Right ventricle myocardium inferior (tissue), 1 donor: Measurements from ENCODE around the gene RABEP1. TPM values are rescaled to one million over a fixed set of nuclear protein-coding genes. Genes with fewer than 3 reads are reported as not detected.
"Not testable (repeated sequence)": the region's sequence is repeated elsewhere in the genome, so short reads cannot be mapped to it uniquely, and the experiment has no call there.

ENCODE experiments used
- ATAC-seq: fragments of 200-7000 bp; cut with Tn5 transposase; one replicate; pipeline ENCODE4 v1.9.1; 2020; ENCODE audit warnings: mild to moderate bottlenecking, moderate library complexity
- DNase-seq: peaks from one replicate; pipeline ENCODE4 v3.0.0; 2021; ENCODE audit errors: missing footprints
- intact Hi-C: fragments of 100-400 bp; cut with DNase I; formaldehyde crosslinking; loops from one replicate; pipeline ENCODE4 v1.11.0; 2022
- total RNA-seq: library from RNA; stranded (reverse); fragmentation: NEBNext Ultra II Directional; extraction: Animal tissue kit (Norgen Biotek cat#: 25700); gene quantifications from one replicate; pipeline ENCODE4 v1.2.1, GENCODE V29; 2021
- donor health status: DM: no; HTN: yes; CAD: no; lungs with severe emphysema.

The RABEP1 gene
- total RNA-seq, 1 donor from 2014 or later: 54.2 TPM

DNA sequence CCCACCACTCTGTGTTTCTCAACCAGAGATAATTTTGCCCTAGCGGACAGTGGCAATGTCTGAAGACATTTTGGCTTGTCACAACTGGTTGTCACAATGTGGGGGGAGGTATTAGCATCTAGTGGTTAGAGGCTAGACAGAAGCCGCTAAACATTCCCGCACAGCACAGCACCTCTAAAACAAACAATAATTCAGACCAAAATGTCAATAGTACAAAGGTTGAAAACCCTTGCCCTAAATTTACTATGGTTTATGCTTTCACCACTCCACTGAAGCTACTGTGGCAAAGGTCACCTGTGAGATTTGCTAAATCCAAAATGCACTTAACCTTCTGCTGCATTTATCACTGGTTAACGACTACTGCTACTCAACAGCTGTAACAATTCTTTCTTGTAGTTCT is 123.3 kb downstream of the RABEP1 start:
- no peak for DNase-seq
- intact Hi-C loops: loop anchor here (10.0 kb wide), 1 partner anchor 51 kb away; no protein-coding TSS in a partner anchor
- ATAC-seq: no peak

DNA sequence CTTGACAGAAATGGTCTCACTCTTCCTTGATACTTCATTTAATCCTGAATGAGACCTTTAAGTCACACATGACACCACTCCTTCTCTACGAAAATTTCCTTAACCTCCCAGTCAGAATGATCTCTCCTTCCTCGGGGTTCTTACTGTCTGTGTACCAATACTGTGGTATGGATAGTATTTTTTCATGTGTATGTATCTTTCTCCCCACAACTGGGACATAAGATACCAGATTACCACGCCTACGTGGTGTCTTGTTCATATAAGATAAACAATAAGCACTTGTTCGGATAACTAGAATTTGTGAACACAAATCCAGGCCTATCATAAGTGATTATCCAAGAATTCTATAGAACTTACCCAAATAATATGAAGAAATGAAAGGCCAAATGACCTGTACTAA is 126.1 kb downstream of the RABEP1 start:
- intact Hi-C loops: loop anchor here (10.0 kb wide), 1 partner anchor 53 kb away; no protein-coding TSS in a partner anchor
- ATAC-seq (no peak), DNase-seq (no peak)

DNA sequence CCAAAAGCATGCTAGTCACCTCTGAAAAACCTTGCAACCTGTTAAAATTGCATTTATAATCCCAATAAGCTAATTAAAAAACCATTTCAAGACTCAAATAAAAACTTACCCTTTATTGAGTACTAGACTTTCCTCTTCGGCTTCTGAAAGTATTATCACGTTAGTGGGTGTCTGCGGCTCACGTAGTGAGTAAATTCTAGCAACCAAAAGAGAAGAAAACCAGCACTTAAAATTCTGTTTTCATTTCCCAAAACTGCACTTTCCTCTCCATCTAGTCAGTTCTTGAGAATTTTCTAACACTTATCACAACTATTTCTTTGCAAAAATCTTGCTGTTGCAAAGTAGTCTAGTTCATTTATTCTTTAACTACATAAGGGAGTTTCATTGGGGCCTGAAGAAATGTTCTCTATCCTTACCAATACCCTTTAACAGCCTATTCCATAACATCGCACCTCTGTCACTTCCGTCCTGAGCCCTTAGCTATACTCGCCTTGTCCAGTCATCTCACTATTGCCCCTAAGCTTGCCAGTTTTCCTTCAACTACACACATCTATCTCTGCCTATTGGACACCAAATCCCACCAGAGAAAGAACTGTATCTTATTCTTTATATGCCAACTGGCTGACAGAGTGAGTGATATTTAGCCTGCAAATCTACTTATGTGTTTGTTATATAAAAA is 128.6 kb downstream of the RABEP1 start:
- no peak for ATAC-seq
- intact Hi-C loops: no loop called here
- DNase-seq: no peak

DNA sequence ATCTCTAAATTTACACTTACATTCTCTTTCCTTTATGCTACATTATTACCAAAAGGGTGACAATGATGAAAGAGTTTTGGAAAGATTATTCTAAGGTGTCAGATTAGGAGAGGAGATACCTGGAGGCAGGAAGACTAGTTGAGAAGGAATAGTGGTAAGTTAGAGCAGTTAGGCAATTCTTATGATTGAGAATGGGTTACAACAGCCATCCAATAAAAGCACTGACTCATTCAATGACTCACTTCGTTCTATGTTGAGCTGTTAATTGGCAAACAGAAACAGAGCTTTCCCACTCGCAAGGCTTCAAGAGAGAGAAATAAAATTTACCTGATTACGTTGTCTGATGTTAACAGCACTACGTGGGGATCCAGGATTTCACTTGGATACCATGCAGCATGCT is 131.6 kb downstream of the RABEP1 start:
- no peak for ATAC-seq
- DNase-seq: no peak
- intact Hi-C loops: no loop called here

DNA sequence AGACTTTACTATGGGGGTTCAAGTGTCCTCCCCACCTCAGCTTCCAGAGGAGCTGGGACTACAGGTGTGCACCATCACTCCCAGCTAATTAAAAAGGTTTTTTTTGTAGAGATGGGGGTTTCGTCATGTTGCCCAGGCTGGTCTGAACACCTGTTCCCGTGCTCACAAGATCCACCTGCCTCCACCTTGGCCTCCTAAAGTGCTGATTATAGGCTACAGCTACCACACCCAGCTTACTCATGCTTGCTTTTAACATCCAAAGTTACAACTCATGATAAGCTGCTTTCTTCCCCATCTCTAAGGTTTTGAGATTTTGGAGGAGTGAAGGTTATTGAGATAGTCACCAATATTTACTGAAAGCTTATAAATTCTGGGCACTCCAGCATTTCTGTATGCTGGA is 134.8 kb downstream of the RABEP1 start:
- ATAC-seq (no peak), DNase-seq (no peak)
- intact Hi-C loops: no loop called here

DNA sequence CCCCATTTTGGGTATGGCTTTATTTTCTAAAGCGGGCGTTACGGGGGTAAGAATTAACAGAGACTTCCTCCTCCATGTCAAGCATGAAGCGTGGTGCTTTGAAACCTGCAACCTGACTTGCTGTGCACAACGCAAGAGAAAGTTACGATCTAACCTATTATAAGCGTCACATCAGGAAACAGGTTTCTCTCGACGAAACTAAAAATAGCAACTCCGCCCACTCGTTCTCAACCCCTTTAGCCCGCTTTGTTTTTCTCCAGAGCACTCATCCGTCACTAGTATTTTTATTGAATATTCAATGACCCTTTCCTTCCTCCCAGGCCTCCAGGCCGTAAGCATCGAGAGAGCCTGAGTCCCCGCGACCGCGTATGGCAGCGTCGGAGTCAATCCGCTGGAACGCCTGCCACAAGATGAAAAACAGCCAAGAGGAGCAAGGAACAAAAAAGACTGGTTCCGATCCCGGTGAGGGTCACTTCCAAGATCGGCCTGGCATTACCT is 136.8 kb downstream of the RABEP1 start:
- ATAC-seq: no peak
- no peak for DNase-seq
- intact Hi-C loops: no loop called here

DNA sequence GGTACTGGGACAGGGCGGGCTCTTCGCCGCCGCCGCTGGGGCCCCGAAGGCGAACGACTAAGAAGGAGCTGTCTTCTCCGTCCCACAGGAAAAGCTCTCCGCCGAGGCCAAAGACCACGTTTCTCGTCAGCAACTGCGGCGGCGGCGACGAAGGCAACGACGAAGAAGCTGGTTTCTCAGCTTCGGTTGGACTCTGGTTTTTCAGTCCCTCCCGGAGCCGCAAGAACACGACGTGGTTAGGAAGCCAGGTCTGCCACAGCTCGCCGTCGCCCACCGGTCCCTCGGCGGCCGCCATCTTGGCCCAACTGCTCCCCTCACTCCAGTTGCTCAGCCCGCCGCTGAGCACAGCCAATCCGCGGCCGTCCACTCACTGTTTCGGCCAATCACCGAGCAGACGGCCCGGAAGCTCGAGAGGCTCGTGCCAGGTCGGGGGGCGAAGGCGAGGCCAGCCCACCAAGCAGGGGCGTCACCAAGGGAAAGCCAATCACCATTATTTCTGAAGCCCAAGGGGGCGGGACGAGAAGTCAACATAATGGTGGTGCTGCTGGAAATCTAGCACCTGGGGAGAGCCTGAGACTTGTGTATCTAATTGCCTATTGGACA is 137.4 kb downstream of the RABEP1 start, which contains the start of gene NUP88:
TSS of gene NUP88 (minus strand) at position 307 of the 603 bp plus-strand sequence. CDS start at position 295, 12 bp downstream.
- intact Hi-C loops: no loop called here

DNA sequence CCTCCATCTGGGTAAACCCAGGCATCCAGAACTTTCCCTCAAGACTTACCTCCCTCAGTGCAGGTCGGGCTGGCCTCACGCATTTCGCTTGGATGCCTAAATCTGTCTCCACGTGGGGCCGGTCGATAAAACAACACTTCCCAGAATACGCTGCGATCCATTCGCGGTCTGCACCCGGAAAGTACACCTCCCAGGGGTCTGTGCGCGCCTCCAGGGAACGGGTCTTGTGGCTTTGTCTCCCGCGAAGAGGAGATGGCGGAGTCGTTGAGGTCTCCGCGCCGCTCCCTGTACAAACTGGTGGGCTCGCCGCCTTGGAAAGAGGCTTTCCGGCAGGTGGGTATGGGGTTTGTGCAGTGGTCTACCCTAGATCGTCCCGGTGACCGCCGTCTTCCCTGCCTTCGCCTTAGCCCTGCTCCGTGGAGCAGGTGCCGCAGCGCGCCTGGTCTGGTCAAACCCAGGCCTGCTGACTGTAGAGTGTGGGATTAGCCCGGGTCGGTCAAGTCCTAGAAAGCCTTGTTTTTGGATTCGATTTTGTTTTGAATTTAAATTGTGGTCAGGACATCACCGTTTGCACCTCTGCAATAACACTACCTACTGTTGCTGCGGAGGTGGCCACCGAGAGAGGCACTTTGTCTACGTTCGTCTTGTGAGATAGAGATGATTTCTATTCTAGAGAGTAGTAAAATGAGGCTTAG is 138.0 kb downstream of the RABEP1 start, which contains the start of gene RPAIN:
TSS of gene RPAIN (plus strand) at position 224 of the 695 bp plus-strand sequence. CDS start at position 253, 29 bp downstream.
- peak; percentile 91 for ATAC-seq
- peak; percentile 92 for DNase-seq
- intact Hi-C loops: no loop called here

More for the DNA sequence above, 137.4 kb downstream of the RABEP1 start, which contains the start of gene NUP88:
- DNase-seq (peak; percentile 97), ATAC-seq (peak; percentile 99)

DNA sequence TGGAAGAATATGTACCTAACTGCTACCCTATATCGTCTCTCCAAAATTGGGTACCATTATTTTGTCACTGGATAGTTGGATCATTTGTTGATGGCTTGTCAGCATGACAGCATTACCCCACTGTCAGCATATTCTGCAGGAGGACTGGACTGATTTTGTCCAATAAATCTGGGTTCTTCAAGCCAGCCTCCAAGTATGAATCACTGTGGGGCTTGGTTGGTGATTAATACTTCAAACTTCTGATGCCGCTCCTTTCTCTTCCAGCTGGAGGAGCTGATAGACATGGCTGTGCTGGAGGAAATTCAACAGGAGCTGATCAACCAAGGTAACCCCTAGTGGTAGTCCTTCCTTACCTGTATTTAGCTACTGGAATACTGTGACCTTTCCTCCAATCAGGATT is 140.4 kb downstream of the RABEP1 start:
- intact Hi-C loops: no loop called here
- ATAC-seq (no peak), DNase-seq (no peak)

DNA sequence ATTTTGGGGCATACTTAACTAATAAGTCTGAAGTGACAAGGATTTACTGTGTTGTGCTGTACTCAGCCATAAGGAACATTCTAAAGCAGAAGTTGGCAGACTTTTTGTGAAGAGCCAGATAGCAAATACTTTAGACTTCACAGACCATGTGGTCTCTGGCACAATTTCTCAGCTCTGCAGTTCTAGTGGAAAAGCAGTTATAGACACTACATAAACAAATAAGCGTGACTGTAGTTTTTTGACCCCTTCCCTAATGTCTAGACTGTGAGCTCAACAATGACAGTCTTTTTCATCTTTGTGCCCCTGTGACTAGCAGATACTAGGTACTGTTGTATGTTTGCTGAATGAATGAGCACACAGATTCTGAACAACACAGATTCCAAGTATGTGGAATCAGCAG is 142.8 kb downstream of the RABEP1 start:
- DNase-seq (no peak), ATAC-seq (no peak)
- intact Hi-C loops: no loop called here

DNA sequence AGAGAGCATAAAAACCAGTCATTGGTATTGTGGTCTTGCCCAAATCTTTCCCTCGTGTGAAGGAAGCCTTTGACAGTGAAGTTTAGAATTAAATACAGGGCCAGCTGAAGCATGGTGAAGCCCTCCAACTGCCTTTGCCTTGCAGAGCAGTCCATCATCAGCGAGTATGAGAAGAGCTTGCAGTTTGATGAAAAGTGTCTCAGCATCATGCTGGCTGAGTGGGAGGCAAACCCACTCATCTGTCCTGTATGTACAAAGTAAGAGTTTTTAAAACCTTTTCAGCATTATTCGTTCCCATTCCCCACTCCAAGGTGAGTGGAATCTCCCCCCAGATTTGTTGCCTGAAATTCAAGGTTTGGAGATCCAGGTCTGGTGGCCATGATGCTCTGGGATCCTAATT is 143.7 kb downstream of the RABEP1 start:
- no peak for ATAC-seq
- intact Hi-C loops: no loop called here
- DNase-seq: no peak

DNA sequence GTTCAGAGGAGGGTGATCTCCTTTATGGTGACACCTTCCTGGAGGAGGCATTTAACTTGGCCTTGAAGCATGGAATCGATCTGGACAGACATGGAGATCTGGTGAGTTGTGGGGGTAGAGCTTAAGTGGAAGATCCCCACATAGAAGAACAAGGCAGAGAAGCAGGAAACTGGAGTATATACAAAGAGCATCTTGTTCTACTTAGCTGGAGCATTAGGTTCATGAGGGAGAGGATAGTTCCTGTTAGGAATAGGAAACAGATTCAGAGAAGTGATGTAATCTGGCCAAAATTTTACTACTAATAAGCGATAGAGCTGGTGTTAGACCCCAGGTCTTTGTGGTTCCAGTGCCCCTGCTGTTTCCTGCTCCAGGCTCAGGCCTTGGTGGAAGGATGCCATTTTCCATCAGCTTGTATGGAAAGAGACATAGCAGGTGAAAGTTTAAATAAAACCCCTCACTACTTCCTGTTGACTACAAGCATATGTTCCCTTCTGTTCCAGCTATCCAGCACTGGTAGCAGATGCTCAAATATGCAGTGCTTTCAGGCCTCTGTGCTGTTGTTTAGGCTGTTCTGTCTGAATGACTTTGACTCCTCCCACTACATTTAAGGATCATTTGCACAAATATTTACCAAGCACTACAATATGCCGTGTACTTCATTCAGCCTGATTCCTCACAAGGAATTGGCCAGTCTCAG is 147.3 kb downstream of the RABEP1 start:
- intact Hi-C loops: no loop called here
- DNase-seq (no peak), ATAC-seq (no peak)

DNA sequence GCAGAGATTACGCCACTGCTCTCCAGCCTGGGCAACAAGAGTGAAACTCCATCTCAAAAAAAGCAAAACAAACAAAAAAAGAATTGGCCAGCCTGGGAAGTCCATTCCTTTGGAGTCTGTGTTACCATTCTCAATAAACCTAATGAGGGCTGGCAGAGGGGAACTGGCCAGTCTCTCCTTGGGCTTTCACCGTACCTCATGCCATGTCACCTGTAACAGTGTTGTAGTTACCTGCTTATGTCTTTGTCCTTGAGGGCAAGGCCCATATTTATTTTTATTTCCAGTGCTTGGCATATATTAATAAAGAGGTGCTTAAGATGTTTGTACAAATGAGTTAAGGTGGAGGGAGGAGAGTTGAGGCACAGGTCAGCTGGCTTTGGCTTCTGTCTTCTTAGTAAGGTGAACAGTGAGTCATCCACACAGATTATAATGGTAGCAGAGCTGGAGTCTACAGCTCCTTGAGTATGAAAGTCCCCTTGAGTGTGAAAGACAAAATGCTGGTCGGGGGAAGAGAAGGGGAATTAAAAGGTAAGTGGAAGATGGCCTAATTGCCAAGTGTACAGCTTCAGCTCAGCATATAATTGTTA is 148.4 kb downstream of the RABEP1 start:
- no peak for DNase-seq
- no peak for ATAC-seq
- intact Hi-C loops: loop anchor here (10.0 kb wide), 2 partner anchors 176 to 236 kb away; partner anchors contain the start of gene ZNF594

DNA sequence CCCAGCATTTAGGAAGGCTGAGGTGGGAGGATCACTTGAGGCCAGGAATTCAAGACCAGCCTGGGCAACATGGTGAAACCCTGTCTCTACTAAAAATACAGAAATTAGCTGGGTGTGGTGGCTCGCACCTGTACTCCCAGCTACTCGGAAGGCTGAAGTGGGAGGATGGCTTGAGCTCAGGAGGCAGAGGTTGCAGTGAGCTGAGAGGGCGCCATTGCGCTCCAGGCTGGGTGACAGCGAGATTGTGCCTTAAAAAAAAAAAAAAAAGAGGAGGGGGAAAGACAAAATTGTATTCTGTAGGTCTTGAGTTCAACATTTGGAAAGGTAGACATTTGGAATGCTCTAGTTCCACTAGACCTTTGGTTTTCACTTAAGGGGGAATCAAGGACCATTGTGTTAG is 149.2 kb downstream of the RABEP1 start:
- intact Hi-C loops: loop anchor here (10.0 kb wide), 2 partner anchors 176 to 236 kb away; partner anchors contain the start of gene ZNF594
- not testable (repeated sequence) for DNase-seq

DNA sequence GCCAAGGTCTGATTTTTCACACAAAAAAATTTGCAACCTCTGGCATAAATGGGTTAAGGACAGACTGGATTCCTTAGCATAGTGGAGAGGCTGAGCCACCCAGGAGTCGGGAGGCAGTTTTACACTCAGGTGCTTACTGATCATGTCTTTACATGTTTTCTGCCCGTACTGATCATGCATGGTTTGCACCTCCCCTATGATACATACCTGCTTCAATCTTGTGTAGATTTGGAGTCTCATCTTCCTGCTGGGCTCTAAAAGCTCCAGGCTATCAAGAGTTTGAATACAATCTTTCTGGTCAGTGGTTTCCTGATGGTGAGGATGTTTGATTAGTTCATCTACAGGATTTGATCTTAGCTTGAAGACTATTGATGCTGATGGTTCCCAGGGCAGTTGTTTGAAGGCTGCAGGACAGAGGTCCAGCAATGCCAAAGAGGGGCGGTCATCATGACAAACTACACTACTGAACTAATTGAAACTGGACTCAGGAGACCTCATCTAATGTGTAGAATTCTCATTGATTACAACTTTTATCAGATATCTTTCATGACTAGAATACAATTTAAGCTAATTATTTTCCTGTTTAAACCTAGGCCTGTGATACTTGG is 150.0 kb downstream of the RABEP1 start:
- intact Hi-C loops: loop anchor here (10.0 kb wide), 2 partner anchors 177 to 237 kb away; partner anchors contain the start of gene ZNF594
- DNase-seq: no peak
- ATAC-seq: no peak

More for the DNA sequence above, 149.2 kb downstream of the RABEP1 start:
- not testable (repeated sequence) for ATAC-seq

DNA sequence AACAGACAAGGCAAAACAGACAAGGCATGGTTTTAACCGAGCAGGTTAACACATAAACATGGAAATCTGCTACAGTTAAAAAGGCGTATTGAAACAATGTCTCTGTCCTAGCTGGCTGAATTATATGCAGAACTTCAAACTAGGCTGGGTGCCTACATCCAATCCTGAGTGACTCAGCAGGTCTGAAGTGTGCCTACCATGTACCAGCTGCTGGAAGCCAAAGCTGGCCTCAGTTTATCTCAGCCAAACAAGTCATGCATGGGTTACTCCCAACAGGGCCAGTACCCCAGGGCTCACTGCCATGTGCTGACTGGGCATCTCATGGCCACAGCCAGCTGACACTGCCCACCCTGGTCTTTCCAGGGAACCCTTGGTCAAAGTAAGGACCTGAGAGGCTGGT is 152.9 kb downstream of the RABEP1 start:
- intact Hi-C loops: loop anchor here (10.0 kb wide), 2 partner anchors 180 to 240 kb away; partner anchors contain the start of gene ZNF594
- ATAC-seq: no peak
- DNase-seq: no peak
